ENCODE measurements around the gene IFIT3.

Gene IFIT3

DNA sequence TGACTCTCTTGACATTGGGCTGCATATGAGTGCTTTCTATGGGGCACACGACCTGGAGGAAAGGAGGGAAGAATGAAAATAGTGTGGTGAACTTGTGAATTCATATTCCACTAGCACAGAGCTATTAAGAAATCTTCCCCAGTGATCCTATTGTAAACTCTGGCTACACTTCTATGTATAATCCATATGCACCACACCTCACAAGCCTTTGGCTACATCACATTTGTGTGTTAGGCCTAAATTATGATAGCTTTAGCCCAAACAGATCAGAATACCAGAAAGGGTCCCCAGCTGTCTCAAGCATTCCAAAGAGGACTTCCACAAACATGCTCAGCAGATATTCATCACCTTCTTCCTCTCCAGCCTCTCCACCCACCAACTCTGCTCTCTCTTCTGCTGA lies 40.3 kb downstream of the IFIT3 start (continued):
- no peak for TF ChIP-seq BCL11A (tag by site-specific recombination; IDR thresholded peaks at IDR 0.05; ENCODE audit: low read depth)
- TF ChIP-seq, protein P1, sequence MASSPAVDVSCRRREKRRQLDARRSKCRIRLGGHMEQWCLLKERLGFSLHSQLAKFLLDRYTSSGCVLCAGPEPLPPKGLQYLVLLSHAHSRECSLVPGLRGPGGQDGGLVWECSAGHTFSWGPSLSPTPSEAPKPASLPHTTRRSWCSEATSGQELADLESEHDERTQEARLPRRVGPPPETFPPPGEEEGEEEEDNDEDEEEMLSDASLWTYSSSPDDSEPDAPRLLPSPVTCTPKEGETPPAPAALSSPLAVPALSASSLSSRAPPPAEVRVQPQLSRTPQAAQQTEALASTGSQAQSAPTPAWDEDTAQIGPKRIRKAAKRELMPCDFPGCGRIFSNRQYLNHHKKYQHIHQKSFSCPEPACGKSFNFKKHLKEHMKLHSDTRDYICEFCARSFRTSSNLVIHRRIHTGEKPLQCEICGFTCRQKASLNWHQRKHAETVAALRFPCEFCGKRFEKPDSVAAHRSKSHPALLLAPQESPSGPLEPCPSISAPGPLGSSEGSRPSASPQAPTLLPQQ (tag by site-specific recombination; IDR thresholded peaks at IDR 0.05): no peak
- TF ChIP-seq ZNF23 (tag by site-specific recombination; IDR thresholded peaks at IDR 0.05; ENCODE audit: borderline replicate concordance): no peak
- TF ChIP-seq, protein P2, sequence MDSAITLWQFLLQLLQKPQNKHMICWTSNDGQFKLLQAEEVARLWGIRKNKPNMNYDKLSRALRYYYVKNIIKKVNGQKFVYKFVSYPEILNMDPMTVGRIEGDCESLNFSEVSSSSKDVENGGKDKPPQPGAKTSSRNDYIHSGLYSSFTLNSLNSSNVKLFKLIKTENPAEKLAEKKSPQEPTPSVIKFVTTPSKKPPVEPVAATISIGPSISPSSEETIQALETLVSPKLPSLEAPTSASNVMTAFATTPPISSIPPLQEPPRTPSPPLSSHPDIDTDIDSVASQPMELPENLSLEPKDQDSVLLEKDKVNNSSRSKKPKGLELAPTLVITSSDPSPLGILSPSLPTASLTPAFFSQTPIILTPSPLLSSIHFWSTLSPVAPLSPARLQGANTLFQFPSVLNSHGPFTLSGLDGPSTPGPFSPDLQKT (IDR thresholded peaks at IDR 0.05; ENCODE audit: borderline replicate concordance, low read depth, low read length): no peak
- no peak for TF ChIP-seq ZNF404 (tag by site-specific recombination; IDR thresholded peaks at IDR 0.05)
- no peak for TF ChIP-seq FEZF1 (tag by site-specific recombination; IDR thresholded peaks at IDR 0.05)
- TF ChIP-seq SCRT2 (tag by site-specific recombination; IDR thresholded peaks at IDR 0.05): no peak

DNA sequence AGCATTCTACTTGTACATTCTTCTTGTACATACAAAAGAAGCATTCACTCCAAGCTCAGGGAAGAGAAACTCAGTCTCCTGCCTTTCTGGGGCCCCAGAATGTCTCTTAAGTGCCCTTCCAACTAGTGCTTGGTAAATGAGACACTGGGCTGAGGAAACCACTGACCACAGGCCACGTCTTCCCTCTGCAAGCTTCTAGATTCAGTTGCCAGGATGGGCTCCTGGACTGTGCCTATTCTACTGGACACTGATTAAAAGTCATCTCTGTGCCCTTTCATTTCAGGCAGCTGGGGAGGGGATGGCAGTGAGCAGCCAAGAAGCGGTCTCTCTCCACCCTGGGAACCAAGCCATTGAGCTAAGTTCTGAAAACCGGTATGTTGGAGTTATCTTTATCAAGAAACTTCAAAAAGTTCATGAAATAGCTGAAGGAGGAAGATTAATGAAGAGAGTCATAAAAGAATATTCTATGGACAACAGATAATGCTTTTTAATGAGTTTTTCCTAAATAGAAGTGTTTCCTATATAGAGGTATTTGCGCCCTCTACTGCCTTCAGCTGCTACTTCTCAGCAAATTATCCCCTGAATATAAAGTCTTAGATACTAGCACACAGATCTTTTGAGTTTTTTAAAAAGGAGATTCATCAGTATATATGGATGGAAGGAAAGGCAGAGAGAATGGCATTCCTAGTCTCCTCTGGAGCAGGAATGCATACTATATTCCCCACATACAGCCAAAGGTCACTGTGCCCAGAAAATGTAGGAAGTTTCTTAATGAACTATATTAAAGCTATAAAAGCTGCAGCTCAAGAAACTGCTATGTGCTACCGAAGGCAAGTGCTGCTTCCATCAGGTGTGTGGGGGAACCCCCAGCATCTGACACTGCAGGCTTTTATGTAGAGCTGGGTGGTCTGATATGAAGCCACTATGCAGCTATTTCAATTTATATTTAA lies 41.6 kb downstream of the IFIT3 start:
- ChIA-PET POLR2A (interaction anchor here (1.4 kb wide), 1 partner anchor 42 kb away, joined by 3 read pairs; the partner anchor contains the start of gene IFIT3), CTCF (interaction anchor here (0.6 to 2.0 kb wide), 21 partner anchors 11 to 445 kb away, joined by 3 to 17 read pairs (median 3); partner anchors contain the start of genes IFIT1 and IFIT3)
- TF ChIP-seq ZNF654 (tag by site-specific recombination; IDR thresholded peaks at IDR 0.05; ENCODE audit: low read depth): peak; percentile 43
- no peak for TF ChIP-seq ZNF175 (tag by site-specific recombination; IDR thresholded peaks at IDR 0.05)
- no peaks in the 10 kb centered on the region for H3K36me3 ChIP-seq (ENCODE audit: control insufficient read depth in 2 of 2, insufficient read depth in 1 of 2, low read length in 2 of 2)
- H3K27ac ChIP-seq (ENCODE audit: extremely low read depth, low read depth, low read length): no peak overlapping the region
- H3K4me3 ChIP-seq (ENCODE audit: low read depth, low read length): no peak overlapping the region
- no peaks in the 10 kb centered on the region for H3K9me3 ChIP-seq (ENCODE audit: control insufficient read depth, insufficient read depth, low read depth, low read length)
- peaks cover 3% of the 10 kb centered on the region; the same call in 1 of the 2 replicates for H3K4me1 ChIP-seq (ENCODE audit: control insufficient read depth, insufficient read depth, low read length)

DNA sequence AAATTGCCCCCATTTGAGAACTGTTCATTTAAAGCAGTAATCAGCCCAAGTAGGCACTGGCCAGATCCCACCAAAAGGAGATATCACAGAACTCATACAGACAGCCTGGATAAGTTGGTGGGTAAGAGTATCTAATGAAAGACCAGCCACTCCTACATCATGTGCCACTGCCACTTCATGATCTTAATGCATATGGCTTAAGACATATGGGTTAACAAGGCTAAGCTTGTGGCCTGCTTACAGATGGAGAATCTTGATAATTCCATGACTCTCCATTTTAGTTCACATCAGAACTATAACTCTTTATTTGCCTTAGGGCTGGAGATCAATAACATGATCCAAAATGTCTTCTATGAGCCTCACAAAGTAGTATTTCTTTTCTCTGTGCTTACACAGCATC lies 43.3 kb downstream of the IFIT3 start:
- peaks cover 3% of the 10 kb centered on the region; the same call in 1 of the 2 replicates for H3K4me1 ChIP-seq (ENCODE audit: control insufficient read depth, insufficient read depth, low read length)
- no peaks in the 10 kb centered on the region for H3K9me3 ChIP-seq (ENCODE audit: control insufficient read depth, insufficient read depth, low read depth, low read length)
- no peak overlapping the region for H3K4me3 ChIP-seq (ENCODE audit: low read depth, low read length)
- ChIA-PET CTCF (interaction anchor here (1.3 kb wide), 1 partner anchor 14 kb away, joined by 3 read pairs; no protein-coding TSS in a partner anchor), POLR2A (no interaction called here)
- TF ChIP-seq ZNF248 (tag by site-specific recombination; IDR thresholded peaks at IDR 0.05) (no peak), ZNF768 (tag by site-specific recombination; IDR thresholded peaks at IDR 0.05) (no peak), MZF1 (tag by site-specific recombination; IDR thresholded peaks at IDR 0.05; ENCODE audit: borderline replicate concordance) (no peak), BCL11A (tag by site-specific recombination; IDR thresholded peaks at IDR 0.05; ENCODE audit: low read depth) (no peak), ZNF776 (tag by site-specific recombination; IDR thresholded peaks at IDR 0.05; ENCODE audit: borderline replicate concordance) (no peak), YY1 (tag by site-specific recombination; IDR thresholded peaks at IDR 0.05) (no peak), TRIM28 (IDR thresholded peaks at IDR 0.05; ENCODE audit: borderline replicate concordance, low read length) (no peak), ZNF670 (tag by site-specific recombination; IDR thresholded peaks at IDR 0.05; ENCODE audit: low read depth) (no peak), ZNF561 (tag by site-specific recombination; IDR thresholded peaks at IDR 0.05; ENCODE audit: borderline replicate concordance) (no peak), GLI2 (tag by site-specific recombination; IDR thresholded peaks at IDR 0.05; ENCODE audit: borderline replicate concordance, low read depth) (no peak), ZNF302 (tag by site-specific recombination; IDR thresholded peaks at IDR 0.05; ENCODE audit: low read depth) (no peak), GLIS2 (tag by site-specific recombination; IDR thresholded peaks at IDR 0.05) (no peak), ZNF654 (tag by site-specific recombination; IDR thresholded peaks at IDR 0.05; ENCODE audit: low read depth) (no peak)
- TF ChIP-seq, protein P3, sequence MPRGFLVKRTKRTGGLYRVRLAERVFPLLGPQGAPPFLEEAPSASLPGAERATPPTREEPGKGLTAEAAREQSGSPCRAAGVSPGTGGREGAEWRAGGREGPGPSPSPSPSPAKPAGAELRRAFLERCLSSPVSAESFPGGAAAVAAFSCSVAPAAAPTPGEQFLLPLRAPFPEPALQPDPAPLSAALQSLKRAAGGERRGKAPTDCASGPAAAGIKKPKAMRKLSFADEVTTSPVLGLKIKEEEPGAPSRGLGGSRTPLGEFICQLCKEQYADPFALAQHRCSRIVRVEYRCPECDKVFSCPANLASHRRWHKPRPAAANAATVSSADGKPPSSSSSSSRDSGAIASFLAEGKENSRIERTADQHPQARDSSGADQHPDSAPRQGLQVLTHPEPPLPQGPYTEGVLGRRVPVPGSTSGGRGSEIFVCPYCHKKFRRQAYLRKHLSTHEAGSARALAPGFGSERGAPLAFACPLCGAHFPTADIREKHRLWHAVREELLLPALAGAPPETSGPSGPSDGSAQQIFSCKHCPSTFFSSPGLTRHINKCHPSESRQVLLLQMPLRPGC (tag by site-specific recombination; IDR thresholded peaks at IDR 0.05): no peak
- no peaks in the 10 kb centered on the region for H3K36me3 ChIP-seq (ENCODE audit: control insufficient read depth in 2 of 2, insufficient read depth in 1 of 2, low read length in 2 of 2)
- no peak overlapping the region for H3K27ac ChIP-seq (ENCODE audit: extremely low read depth, low read depth, low read length)
